Natural killer cell (primary cell): ENCODE data around the gene BICRA. TPM values are rescaled to one million over a fixed set of nuclear protein-coding genes. Genes with fewer than 3 reads are reported as not detected.

Experiments
- ATAC-seq, 3 donors: fragments of 150-1000 bp in 2 of 3; fragments of 200-7000 bp in 1 of 3; cut with Tn5 transposase; 1 replicate in 1 of 3; 2 replicates in 2 of 3; pipeline ENCODE4 v1.10.0; 2021; ENCODE audit warnings: mild to moderate bottlenecking in 2 of 3, moderate library complexity in 2 of 3
- DNase-seq, 2 donors: peaks; one replicate each; pipeline versions ENCODE4 v3.0.0 to v3.0.0-alpha.2; 2013 to 2021; ENCODE audit warnings: mixed read lengths in 1 of 2
- H3K27ac ChIP-seq: one replicate; pipeline ENCODE4 v1.5.1; 2013; ENCODE audit warnings: mild to moderate bottlenecking, low read length
- H3K27me3 ChIP-seq: one replicate; pipeline ENCODE4 v1.6.1; 2013; ENCODE audit warnings: low read length; ENCODE audit not compliant: control insufficient read depth, insufficient read depth
- H3K36me3 ChIP-seq: one replicate; pipeline ENCODE4 v1.6.1; 2013; ENCODE audit warnings: low read length; ENCODE audit not compliant: control insufficient read depth, insufficient read depth
- H3K4me1 ChIP-seq: one replicate; pipeline ENCODE4 v1.6.1; 2013; ENCODE audit warnings: low read length; ENCODE audit not compliant: control insufficient read depth, insufficient read depth
- H3K4me3 ChIP-seq: one replicate; pipeline ENCODE4 v1.5.1; 2013; ENCODE audit warnings: low read length
- H3K9me3 ChIP-seq: one replicate; pipeline ENCODE4 v1.6.1; 2013; ENCODE audit warnings: low read length; ENCODE audit not compliant: control insufficient read depth, insufficient read depth
- H3K27ac Mint-ChIP-seq, 2 donors: one replicate each; pipeline ENCODE4 v1.8.0; 2022; ENCODE audit warnings: mild to moderate bottlenecking in 2 of 2, mixed read lengths in 2 of 2, moderate library complexity in 1 of 2
- H3K27me3 Mint-ChIP-seq, 2 donors: one replicate each; pipeline ENCODE4 v1.8.0; 2022; ENCODE audit warnings: low read depth in 2 of 2, mixed read lengths in 2 of 2
- H3K36me3 Mint-ChIP-seq: one replicate; pipeline ENCODE4 v1.8.0; 2022; ENCODE audit warnings: mixed read lengths
- H3K4me1 Mint-ChIP-seq, 2 donors: one replicate each; pipeline ENCODE4 v1.8.0; 2022; ENCODE audit warnings: mixed read lengths in 2 of 2
- H3K4me3 Mint-ChIP-seq: one replicate; pipeline ENCODE4 v1.8.0; 2022; ENCODE audit warnings: mild to moderate bottlenecking, moderate library complexity, mixed read lengths
- H3K9me3 Mint-ChIP-seq, 2 donors: one replicate each; pipeline ENCODE4 v1.8.0; 2022; ENCODE audit warnings: mixed read lengths in 2 of 2
- CTCF ChIP-seq: fragments of 200-600 bp; IDR thresholded peaks from one replicate; pipeline ENCODE4 v1.8.0; 2022; ENCODE audit warnings: antibody characterized with exemption
- WGBS: methylation state at CpG from one replicate; pipeline ENCODE4 v1.1.7; 2013; ENCODE audit warnings: missing lambda C conversion rate; ENCODE audit not compliant: insufficient coverage; 5-methylcytosine and 5-hydroxymethylcytosine counted together
- intact Hi-C: fragments of 100-400 bp; cut with micrococcal nuclease; formaldehyde crosslinking; loops from one replicate; pipeline ENCODE4 v1.14.2; 2022
- total RNA-seq, 4 donors: library from RNA; stranded (reverse); fragments of 120-200 nt in 1 of 4; gene quantifications; one replicate each; pipeline versions ENCODE4 v1.2.3 to v1.2.4, GENCODE V29; 2013 to 2022

Gene BICRA
- total RNA-seq, 3 donors from 2014 or later (not counting 1 experiment from before 2014, with no cell fraction given) = 31.9 to 37.4 (median 34.1) TPM

GRCh38 chr19:47657719-47658118 lies 48.8 kb downstream of the BICRA start:
- H3K4me1 ChIP-seq = peaks cover 5% of the 10 kb centered on the region
- no peak for ATAC-seq
- no peak for TF ChIP-seq CTCF
- 97% methylated on average over 2 of the region's 3 CpGs for WGBS
- DNase-seq = no peak
- Mint-ChIP-seq H3K36me3 (no peaks in the 10 kb centered on the region), H3K27ac (no peak overlapping the region), H3K4me3 (no peak overlapping the region), H3K9me3 (no peaks in the 10 kb centered on the region), H3K4me1 (peaks cover 41 to 49% of the 10 kb centered on the region in 2 donors), H3K27me3 (no peaks in the 10 kb centered on the region)
- intact Hi-C loops = no loop called here
- H3K4me3 ChIP-seq = no peak overlapping the region
- no peak overlapping the region for H3K27ac ChIP-seq
- H3K36me3 ChIP-seq = peaks cover 3% of the 10 kb centered on the region
- H3K27me3 ChIP-seq = no peaks in the 10 kb centered on the region
- no peaks in the 10 kb centered on the region for H3K9me3 ChIP-seq

DNA sequence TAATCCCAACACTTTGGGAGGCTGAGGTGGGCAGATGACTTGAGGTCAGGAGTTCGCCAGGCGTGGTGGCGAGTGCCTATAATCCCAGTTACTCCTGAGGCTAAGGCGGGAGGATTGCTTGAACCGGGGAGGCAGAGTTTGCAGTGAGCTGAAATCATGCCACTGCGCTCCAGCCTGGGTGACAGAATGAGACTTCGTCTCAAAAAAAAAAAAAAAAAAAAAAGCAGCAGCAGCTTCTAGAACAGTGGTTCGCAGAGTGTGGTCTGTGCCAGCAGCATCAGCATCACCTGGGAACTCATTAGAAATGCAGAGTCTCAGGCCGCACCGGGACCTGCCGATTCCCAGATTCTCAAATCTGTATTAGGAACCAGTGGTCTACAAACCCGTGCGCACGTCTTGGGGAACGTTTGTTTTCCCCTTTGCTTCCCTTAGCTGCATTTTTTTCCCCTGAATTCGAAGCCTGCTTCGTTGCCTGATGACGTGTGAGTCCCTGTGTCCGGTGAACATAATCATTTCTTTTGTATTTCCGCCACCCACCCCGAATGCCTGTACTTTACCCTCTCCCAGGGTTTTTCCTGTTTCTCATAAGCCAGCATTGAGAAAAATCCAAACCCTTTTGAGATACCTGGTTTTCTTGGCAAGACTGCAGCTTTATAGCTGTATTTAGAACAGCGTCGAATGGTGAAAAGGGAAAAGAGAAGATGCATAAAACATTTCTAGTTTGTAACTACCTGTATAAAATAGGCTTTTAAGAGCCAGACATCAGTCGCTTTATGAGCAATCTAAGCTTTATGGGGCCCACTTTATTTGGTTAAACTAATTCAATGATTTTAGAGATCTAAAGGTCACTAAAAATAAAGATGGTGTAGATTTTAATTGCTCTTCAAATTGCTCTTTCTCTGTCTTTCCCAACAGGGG lies 49.8 kb downstream of the BICRA start:
- H3K4me1 Mint-ChIP-seq = peaks cover 36 to 45% of the 10 kb centered on the region in 2 donors
- peaks cover 5% of the 10 kb centered on the region for H3K4me1 ChIP-seq
- no peak overlapping the region for H3K4me3 ChIP-seq
- no peak for ATAC-seq
- no peaks in the 10 kb centered on the region for H3K27me3 Mint-ChIP-seq
- H3K9me3 Mint-ChIP-seq = no peaks in the 10 kb centered on the region
- H3K27me3 ChIP-seq = no peaks in the 10 kb centered on the region
- intact Hi-C loops = no loop called here
- 96% methylated on average over 24 of the region's 24 CpGs for whole genome bisulfite sequencing
- H3K27ac ChIP-seq = no peak overlapping the region
- no peak for TF ChIP-seq CTCF
- no peak for DNase-seq
- H3K9me3 ChIP-seq = no peaks in the 10 kb centered on the region
- no peaks in the 10 kb centered on the region for H3K36me3 Mint-ChIP-seq
- no peak overlapping the region for H3K27ac Mint-ChIP-seq
- H3K4me3 Mint-ChIP-seq = no peak overlapping the region
- peaks cover 2% of the 10 kb centered on the region for H3K36me3 ChIP-seq

- intact Hi-C loops = no loop called here
- H3K4me3 Mint-ChIP-seq = no peak overlapping the region
- H3K27ac ChIP-seq = no peak overlapping the region
- DNase-seq (no peak), ATAC-seq (no peak)
- no peaks in the 10 kb centered on the region for H3K27me3 Mint-ChIP-seq
- H3K9me3 Mint-ChIP-seq = no peaks in the 10 kb centered on the region
- no peak overlapping the region for H3K4me3 ChIP-seq
- H3K27me3 ChIP-seq = no peaks in the 10 kb centered on the region
- TF ChIP-seq CTCF = no peak
- H3K4me1 ChIP-seq = peaks cover 10% of the 10 kb centered on the region
- peaks cover 34 to 44% of the 10 kb centered on the region in 2 donors for H3K4me1 Mint-ChIP-seq
- H3K36me3 ChIP-seq = peaks cover 2% of the 10 kb centered on the region
- H3K36me3 Mint-ChIP-seq = no peaks in the 10 kb centered on the region
- no peaks in the 10 kb centered on the region for H3K9me3 ChIP-seq
- WGBS = 94% methylated on average over 6 of the region's 6 CpGs
- peak overlapping the region in 1 of 2 donors; percentile 33 for H3K27ac Mint-ChIP-seq
These were observed 51.5 kb downstream of the BICRA start for GRCh38 chr19:47660435-47660832.
